Measurements from ENCODE around the gene VIM.

DNA sequence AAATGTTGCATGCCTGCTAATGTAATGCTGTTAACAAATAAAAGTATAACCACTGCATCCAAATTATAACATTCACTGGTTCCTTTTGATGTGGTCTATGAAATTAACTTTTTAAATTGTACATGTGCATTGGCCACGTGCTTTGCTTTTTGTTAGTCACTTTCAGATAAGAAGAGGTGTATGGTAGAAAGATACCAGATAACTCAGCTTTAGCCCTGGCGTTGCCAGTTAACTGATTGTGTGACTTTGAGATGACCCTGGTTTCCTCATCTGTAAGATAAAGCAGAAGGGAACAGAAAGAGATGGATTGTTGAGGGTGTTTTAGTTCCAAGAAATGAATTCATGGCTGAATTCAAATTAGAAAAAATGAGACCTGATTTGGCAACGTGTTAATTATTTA, 24.6 kb upstream of the VIM start:
- no peak for TF ChIP-seq GATA3 (IDR thresholded peaks at IDR 0.05; ENCODE audit: low read depth, low read length)
- no peak for TF ChIP-seq GATA2 (IDR thresholded peaks at IDR 0.05; ENCODE audit: low read depth, low read length)
